Ureter (tissue), 1 donor: ENCODE measurements around the gene PDCD6IP. TPM values are rescaled to one million over a fixed set of nuclear protein-coding genes. Genes with fewer than 3 reads are reported as not detected.
"Not testable (repeated sequence)": the region's sequence is repeated elsewhere in the genome, so short reads cannot be mapped to it uniquely, and the experiment has no call there.

ENCODE experiments used
- DNase-seq: peaks from one replicate; pipeline ENCODE4 v3.0.0-alpha.2; 2020; ENCODE audit warnings: low spot score
- total RNA-seq: library from RNA; stranded (reverse); gene quantifications from one replicate; pipeline ENCODE4 v1.2.4, GENCODE V29; 2023
- donor health status: DM: yes; HTN: yes; CAD: no.

Gene PDCD6IP, protein sequence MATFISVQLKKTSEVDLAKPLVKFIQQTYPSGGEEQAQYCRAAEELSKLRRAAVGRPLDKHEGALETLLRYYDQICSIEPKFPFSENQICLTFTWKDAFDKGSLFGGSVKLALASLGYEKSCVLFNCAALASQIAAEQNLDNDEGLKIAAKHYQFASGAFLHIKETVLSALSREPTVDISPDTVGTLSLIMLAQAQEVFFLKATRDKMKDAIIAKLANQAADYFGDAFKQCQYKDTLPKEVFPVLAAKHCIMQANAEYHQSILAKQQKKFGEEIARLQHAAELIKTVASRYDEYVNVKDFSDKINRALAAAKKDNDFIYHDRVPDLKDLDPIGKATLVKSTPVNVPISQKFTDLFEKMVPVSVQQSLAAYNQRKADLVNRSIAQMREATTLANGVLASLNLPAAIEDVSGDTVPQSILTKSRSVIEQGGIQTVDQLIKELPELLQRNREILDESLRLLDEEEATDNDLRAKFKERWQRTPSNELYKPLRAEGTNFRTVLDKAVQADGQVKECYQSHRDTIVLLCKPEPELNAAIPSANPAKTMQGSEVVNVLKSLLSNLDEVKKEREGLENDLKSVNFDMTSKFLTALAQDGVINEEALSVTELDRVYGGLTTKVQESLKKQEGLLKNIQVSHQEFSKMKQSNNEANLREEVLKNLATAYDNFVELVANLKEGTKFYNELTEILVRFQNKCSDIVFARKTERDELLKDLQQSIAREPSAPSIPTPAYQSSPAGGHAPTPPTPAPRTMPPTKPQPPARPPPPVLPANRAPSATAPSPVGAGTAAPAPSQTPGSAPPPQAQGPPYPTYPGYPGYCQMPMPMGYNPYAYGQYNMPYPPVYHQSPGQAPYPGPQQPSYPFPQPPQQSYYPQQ
- 211 TPM for total RNA-seq

DNA sequence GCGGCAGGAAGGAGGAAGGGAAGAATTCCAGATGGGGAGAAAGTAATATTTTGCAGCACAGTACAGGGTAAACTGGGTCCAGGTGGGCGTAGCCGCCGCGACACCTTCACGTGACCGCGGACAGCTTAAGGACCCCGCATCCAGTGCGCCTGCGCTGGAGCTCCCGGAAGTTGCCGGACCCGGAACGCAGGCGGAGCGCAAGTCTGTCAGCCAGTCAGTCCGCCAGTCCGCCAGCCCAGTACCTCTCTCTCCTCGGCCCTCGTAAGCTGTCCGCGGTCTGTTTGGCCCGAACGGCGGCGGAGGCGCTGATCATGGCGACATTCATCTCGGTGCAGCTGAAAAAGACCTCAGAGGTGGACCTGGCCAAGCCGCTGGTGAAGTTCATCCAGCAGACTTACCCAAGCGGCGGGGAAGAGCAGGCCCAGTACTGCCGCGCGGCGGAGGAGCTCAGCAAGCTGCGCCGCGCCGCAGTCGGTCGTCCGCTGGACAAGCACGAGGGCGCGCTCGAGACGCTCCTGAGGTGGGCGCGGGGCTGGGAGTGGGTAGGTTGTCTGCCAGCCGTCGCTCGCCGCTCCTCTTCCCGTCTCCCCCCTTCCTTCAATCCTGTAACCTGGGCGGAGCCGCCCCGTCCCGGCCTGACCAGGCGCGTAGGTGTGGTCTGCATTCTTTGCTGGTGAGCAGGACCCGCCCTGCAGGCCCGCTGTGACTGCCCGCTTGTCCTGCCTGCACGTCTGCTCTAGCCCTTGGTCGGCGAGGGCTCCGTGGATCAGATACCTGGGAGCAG, at the start of gene PDCD6IP:
PDCD6IP (plus strand) TSS at position 213 of the 784 bp plus-strand sequence; CDS start at position 312, 99 bp downstream.
- DNase-seq: peak; percentile 93

DNA sequence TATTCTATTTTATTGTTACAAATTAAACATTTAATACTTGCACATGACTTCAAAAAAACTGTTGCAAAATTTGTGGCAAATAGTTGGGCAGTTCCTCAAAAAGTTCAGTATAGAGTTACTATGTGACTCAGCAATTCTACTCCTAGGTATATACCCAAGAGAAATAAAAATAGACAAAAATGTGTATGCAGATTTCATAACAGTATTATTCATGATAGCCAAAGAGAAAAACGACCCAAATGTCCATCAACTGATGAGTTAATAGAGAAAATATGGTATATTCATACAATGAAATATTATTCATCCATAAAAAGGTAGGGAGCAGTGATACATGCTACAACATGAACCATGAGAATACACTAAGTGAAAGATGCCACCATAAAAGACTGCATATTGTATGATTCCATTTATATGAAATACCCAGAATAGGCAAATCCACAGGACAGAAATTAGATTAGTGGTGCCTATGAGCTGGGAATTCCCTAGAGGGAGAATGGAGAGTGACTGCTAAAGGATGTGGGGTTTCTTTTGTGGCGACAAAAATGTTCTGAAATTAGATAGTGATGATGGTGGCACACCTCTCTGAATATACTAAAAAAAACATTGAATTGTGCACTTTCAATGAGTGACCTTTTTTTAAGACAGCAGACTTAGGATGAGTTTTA, 48.8 kb upstream of the PDCD6IP start:
- no peak for DNase-seq

DNA sequence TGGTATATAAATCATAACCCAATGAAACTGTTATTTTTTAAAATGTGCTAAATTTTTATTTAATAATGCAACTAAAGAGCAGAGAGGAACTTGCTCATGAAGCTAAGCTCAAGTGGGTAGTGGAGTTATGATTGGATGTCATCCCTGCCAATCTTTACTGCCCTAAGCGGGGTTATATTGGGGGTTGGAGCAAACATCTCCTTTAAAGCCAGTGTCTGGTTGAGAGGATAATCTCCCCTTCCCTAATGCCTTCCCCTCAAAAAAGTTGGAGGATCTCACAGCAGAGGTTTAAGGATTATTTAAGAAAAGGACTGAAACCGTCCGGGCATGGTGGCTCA, 48.2 kb upstream of the PDCD6IP start:
- no peak for DNase-seq

GRCh38 chr3:33751336-33751735, 47.1 kb upstream of the PDCD6IP start:
- DNase-seq: no peak

DNA sequence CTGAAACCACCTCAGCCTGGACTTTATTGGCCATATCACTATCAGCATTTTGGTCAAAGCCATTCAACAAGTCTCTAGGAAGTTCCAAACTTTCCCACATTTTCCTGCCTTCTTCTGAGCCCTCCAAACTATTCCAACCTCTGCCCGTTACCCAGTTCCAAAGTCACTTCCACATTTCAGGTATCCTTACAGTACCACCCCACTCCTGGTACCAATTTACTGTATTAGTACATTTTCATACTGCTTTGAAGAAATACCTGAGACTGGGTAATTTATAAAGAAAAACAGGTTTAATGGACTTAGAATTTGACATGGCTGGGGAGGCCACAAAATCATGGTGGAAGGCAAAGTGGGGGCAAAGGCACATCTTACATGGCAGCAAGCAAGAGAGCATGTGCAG, 44.0 kb upstream of the PDCD6IP start:
- not testable (repeated sequence) for DNase-seq

GRCh38 chr3:33758281-33758680, 40.1 kb upstream of the PDCD6IP start:
- DNase-seq: no peak

DNA sequence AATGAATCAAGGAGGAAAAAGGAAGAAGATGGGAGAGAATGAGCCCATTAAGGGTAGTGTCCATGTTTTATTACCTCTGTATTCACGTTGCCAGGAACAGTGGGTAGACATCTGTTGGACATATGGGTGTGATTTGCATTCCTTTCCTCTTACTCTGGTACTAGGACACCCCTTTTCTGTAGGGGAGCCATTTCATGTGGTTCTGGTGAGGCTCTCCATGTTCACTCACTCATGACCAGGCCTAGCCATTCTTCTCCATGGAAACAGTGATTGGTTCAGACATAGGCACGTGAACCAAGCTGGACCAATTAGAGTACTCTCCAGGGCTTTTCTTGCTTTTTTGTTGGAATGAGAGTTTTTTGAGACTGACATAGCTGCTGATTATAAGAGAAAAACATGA, 39.6 kb upstream of the PDCD6IP start:
- DNase-seq: no peak

GRCh38 chr3:33768578-33769330, 29.7 kb upstream of the PDCD6IP start:
- DNase-seq: no peak

DNA sequence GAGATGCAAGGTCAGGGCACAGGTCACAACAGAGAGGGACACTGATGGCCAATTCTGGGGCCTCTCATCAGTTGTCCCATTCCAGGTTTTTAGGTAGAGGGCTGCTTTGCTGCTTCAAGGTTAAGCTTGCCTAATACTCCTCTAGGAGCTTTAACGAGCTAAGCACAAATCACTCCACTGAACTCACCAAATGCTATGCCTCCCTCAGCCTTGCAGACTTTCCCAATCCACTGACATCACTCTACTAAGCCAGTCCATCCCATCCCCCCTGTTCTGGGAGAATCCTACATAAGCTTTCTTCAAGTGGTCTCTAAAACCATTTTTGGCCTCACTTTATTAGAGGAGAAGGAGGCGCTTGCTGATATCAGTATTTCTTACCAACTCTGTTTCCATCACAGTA, 24.8 kb upstream of the PDCD6IP start:
- no peak for DNase-seq

DNA sequence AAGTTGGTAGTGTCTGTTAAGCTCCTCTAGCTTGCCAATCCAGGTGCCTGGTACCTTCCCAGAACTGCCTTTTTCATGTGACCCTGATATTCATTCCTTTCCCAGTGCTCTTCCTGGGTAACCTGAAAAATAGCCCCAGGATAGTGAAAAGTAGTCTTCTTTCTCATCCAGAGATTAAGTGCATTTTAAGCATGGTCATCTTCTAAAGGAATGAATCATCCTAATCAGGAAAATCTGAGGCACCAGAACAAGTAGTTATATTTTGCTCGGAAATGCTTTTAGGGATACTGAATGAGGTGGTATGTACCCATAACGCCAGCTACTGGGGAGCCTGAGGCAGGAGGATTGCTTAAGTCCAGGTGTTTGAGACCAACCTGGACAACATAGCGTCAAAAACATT, 23.1 kb upstream of the PDCD6IP start:
- no peak for DNase-seq

DNA sequence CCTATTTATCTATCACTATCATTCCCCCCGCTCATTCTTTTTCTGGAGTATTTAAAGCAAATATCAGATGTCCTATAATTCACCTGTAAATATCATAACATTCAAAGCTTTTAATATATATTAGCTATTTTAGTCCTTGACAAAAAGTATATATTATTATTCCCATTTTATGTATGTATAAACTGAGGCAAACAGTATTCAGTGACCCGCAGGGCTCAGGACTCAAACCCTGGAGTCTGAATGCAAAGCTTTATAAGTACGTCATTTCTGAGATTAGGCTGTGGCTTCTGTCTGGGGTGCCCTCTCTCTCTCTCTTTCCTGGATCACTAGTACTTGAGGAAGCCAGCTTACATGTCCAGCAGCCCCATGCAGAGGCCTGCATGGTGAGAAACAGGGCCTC, 20.4 kb upstream of the PDCD6IP start:
- no peak for DNase-seq

DNA sequence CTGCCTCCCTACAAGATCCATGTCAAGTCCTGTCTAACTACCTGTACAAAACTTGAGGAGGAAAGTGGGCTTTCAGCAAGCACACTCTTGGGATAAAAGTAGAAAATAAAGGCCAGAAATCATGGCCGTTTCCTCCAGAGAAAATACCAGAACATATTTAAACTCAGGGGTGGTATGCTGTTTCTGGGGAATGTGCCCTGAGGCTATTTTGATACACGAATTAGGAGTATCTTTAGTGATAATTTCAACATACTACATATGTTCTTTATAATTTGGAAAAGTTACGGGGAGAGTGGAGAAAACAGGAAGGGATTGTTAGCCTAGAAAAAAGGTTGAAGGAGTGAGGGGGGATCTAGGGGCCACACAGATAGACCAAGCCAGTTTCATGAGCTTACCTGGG, 18.7 kb upstream of the PDCD6IP start:
- no peak for DNase-seq

GRCh38 chr3:33781413-33781812, 17.0 kb upstream of the PDCD6IP start:
- DNase-seq: not testable (repeated sequence)

- no peak for DNase-seq
Observed at GRCh38 chr3:33786565-33787327, 11.7 kb upstream of the PDCD6IP start.

GRCh38 chr3:33787328-33788009, 11.0 kb upstream of the PDCD6IP start:
- DNase-seq: peak; percentile 65

GRCh38 chr3:33789183-33789954, 9.1 kb upstream of the PDCD6IP start:
- DNase-seq: no peak

DNA sequence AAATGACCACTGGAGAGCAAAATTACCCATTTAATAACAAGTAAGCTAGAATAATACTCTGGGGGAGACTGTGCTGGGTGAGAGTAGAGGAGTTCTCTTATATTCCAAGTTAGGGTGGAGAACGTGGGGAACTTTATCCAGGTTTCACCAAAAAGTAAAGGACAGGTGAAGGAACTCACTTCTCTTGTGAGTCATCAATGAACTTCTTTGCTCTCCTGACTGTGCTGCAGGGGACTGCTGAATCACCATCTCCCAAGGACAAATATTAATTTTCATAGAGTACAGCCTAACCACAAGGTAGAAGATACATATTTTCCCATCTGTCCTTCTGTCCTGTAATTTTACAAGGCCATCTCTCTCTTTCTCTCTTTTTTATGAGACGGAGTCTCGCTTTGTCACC, 8.3 kb upstream of the PDCD6IP start:
- no peak for DNase-seq

- DNase-seq: no peak
Observed at GRCh38 chr3:33791477-33792166, 6.8 kb upstream of the PDCD6IP start.
